Upper lobe of right lung (tissue), 1 donor: ENCODE measurements around the gene DYNLL2. TPM values are rescaled to one million over a fixed set of nuclear protein-coding genes. Genes with fewer than 3 reads are reported as not detected.
"Not testable (repeated sequence)": the region's sequence is repeated elsewhere in the genome, so short reads cannot be mapped to it uniquely, and the experiment has no call there.

Experiments used
- ATAC-seq: fragments of 200-7000 bp; cut with Tn5 transposase; one replicate; pipeline ENCODE4 v1.9.1; 2020; ENCODE audit warnings: mild to moderate bottlenecking, moderate library complexity
- DNase-seq: peaks from one replicate; pipeline ENCODE4 v3.0.0-alpha.2; 2020
- H3K27ac ChIP-seq: fragments of 200-600 bp; one replicate; pipeline ENCODE4 v1.8.0; 2022
- H3K27me3 ChIP-seq: fragments of 200-600 bp; one replicate; pipeline ENCODE4 v1.8.0; 2022; ENCODE audit warnings: mild to moderate bottlenecking
- H3K36me3 ChIP-seq: fragments of 200-600 bp; one replicate; pipeline ENCODE4 v1.8.0; 2022
- H3K4me1 ChIP-seq: fragments of 200-600 bp; one replicate; pipeline ENCODE4 v1.8.0; 2022
- H3K4me3 ChIP-seq: fragments of 200-600 bp; one replicate; pipeline ENCODE4 v1.8.0; 2022; ENCODE audit warnings: mild to moderate bottlenecking
- H3K9me3 ChIP-seq: fragments of 200-600 bp; one replicate; pipeline ENCODE4 v1.8.0; 2022
- CTCF ChIP-seq: fragments of 200-600 bp; IDR thresholded peaks from one replicate; pipeline ENCODE4 v1.8.0; 2022; ENCODE audit warnings: antibody characterized with exemption
- intact Hi-C: fragments of 100-400 bp; cut with DNase I; formaldehyde crosslinking; loops from one replicate; pipeline ENCODE4 v1.11.0; 2022
- total RNA-seq: library from RNA; stranded (reverse); fragmentation: NEBNext Ultra II Directional; extraction: Animal tissue kit (Norgen Biotek cat#: 25700); gene quantifications from one replicate; pipeline ENCODE4 v1.2.1, GENCODE V29; 2021
- donor health status: DM: no; HTN: yes; CAD: no; lungs with severe emphysema.

DYNLL2 gene
- total RNA-seq, 1 donor from 2014 or later, result 37.8 TPM

GRCh38 chr17:58100506-58100905, 17.3 kb downstream of the DYNLL2 start:
- Histone ChIP-seq H3K4me3 (no peak overlapping the region), H3K27ac (no peak overlapping the region), H3K27me3 (no peaks in the 10 kb centered on the region), H3K9me3 (no peaks in the 10 kb centered on the region), H3K4me1 (no peaks in the 10 kb centered on the region), H3K36me3 (no peaks in the 10 kb centered on the region)
- no peak for ATAC-seq
- no peak for TF ChIP-seq CTCF
- intact Hi-C loops, result no loop called here
- DNase-seq, result no peak

GRCh38 chr17:58101898-58102297, 18.7 kb downstream of the DYNLL2 start:
- H3K27me3 ChIP-seq, ATAC-seq, intact Hi-C loops, H3K36me3 ChIP-seq, H3K4me3 ChIP-seq, H3K4me1 ChIP-seq, H3K27ac ChIP-seq, H3K9me3 ChIP-seq, DNase-seq: not testable (repeated sequence)

GRCh38 chr17:58105093-58105492, 21.9 kb downstream of the DYNLL2 start:
- Histone ChIP-seq H3K27me3 (no peaks in the 10 kb centered on the region), H3K9me3 (no peaks in the 10 kb centered on the region), H3K27ac (no peak overlapping the region), H3K36me3 (no peaks in the 10 kb centered on the region), H3K4me1 (no peaks in the 10 kb centered on the region), H3K4me3 (no peak overlapping the region)
- TF ChIP-seq CTCF, result no peak
- DNase-seq, result no peak
- no peak for ATAC-seq
- intact Hi-C loops, result no loop called here

GRCh38 chr17:58107306-58107705, 24.1 kb downstream of the DYNLL2 start:
- no peak for DNase-seq
- intact Hi-C loops, result no loop called here
- no peak for TF ChIP-seq CTCF
- no peaks in the 10 kb centered on the region for H3K36me3 ChIP-seq
- H3K27ac ChIP-seq, result no peak overlapping the region
- H3K4me1 ChIP-seq, result no peaks in the 10 kb centered on the region
- H3K4me3 ChIP-seq, result no peak overlapping the region
- no peaks in the 10 kb centered on the region for H3K27me3 ChIP-seq
- no peak for ATAC-seq
- no peaks in the 10 kb centered on the region for H3K9me3 ChIP-seq

- H3K27ac ChIP-seq, result no peak overlapping the region
- intact Hi-C loops, result no loop called here
- H3K27me3 ChIP-seq, result no peaks in the 10 kb centered on the region
- no peak for ATAC-seq
- no peaks in the 10 kb centered on the region for H3K9me3 ChIP-seq
- no peaks in the 10 kb centered on the region for H3K36me3 ChIP-seq
- H3K4me1 ChIP-seq, result no peaks in the 10 kb centered on the region
- no peak for TF ChIP-seq CTCF
- DNase-seq, result no peak
- no peak overlapping the region for H3K4me3 ChIP-seq
Measured at GRCh38 chr17:58109197-58109596, 26.0 kb downstream of the DYNLL2 start.

- no peak overlapping the region for H3K27ac ChIP-seq
- no peak overlapping the region for H3K4me3 ChIP-seq
- H3K4me1 ChIP-seq, result no peaks in the 10 kb centered on the region
- no peak for ATAC-seq
- DNase-seq, result no peak
- TF ChIP-seq CTCF, result no peak
- H3K36me3 ChIP-seq, result no peaks in the 10 kb centered on the region
- intact Hi-C loops, result no loop called here
- H3K9me3 ChIP-seq, result no peaks in the 10 kb centered on the region
- no peaks in the 10 kb centered on the region for H3K27me3 ChIP-seq
Measured at GRCh38 chr17:58110012-58110411, 26.8 kb downstream of the DYNLL2 start.
